HepG2 (cell line): ENCODE measurements around the gene ACACB. TPM values are rescaled to one million over a fixed set of nuclear protein-coding genes. Genes with fewer than 3 reads are reported as not detected.

Experiments
- FOXO1 ChIP-seq: sonication (generic); formaldehyde crosslinking; IDR thresholded peaks from 2 replicates; pipeline ENCODE4 v1.4.0; 2020; ENCODE audit warnings: missing genetic modification reagents
- GRHL1 ChIP-seq: sonication (generic); formaldehyde crosslinking; conservative IDR thresholded peaks from 2 replicates; pipeline ENCODE4 v1.8.0; 2022; ENCODE audit warnings: missing genetic modification reagents
- IKZF4 ChIP-seq: sonication (generic); formaldehyde crosslinking; IDR thresholded peaks from 2 replicates; pipeline ENCODE4 v1.5.1; 2020; ENCODE audit warnings: borderline replicate concordance, mild to moderate bottlenecking, low read depth, missing genetic modification reagents; ENCODE audit errors: not compliant biosample characterization
- MTF2 ChIP-seq: sonication (generic); formaldehyde crosslinking; IDR thresholded peaks from 2 replicates; pipeline ENCODE4 v1.5.0; 2020; ENCODE audit warnings: missing genetic modification reagents, borderline replicate concordance
- PATZ1 ChIP-seq: sonication (generic); formaldehyde crosslinking; IDR thresholded peaks from 2 replicates; pipeline ENCODE4 v1.4.0; 2020; ENCODE audit warnings: missing genetic modification reagents
- RARA ChIP-seq: IDR thresholded peaks from 2 replicates; pipeline ENCODE4 v1.6.1; 2016; ENCODE audit warnings: missing genetic modification reagents, missing compliant biosample characterization
- SRF ChIP-seq: IDR thresholded peaks from 2 replicates; pipeline ENCODE4 v1.6.1; 2011; ENCODE audit warnings: mild to moderate bottlenecking, low read depth, low read length, moderate library complexity
- U2AF1 ChIP-seq: fragments of 200-400 bp; formaldehyde crosslinking; optimal IDR thresholded peaks from 2 replicates; pipeline ENCODE3; 2017; ENCODE audit warnings: mild to moderate bottlenecking, low read depth, low read length
- ZFP37 ChIP-seq: sonication (generic); formaldehyde crosslinking; IDR thresholded peaks from 2 replicates; pipeline ENCODE4 v1.4.0; 2020; ENCODE audit warnings: missing genetic modification reagents, borderline replicate concordance
- ZNF382 ChIP-seq: sonication (generic); formaldehyde crosslinking; IDR thresholded peaks from 2 replicates; pipeline ENCODE4 v1.5.0; 2020; ENCODE audit warnings: missing genetic modification reagents, mild to moderate bottlenecking, borderline replicate concordance
- ZNF501 ChIP-seq: sonication (generic); formaldehyde crosslinking; IDR thresholded peaks from 2 replicates; pipeline ENCODE4 v1.5.1; 2020; ENCODE audit warnings: mild to moderate bottlenecking, moderate library complexity, missing genetic modification reagents
- ZNF546 ChIP-seq: sonication (generic); formaldehyde crosslinking; conservative IDR thresholded peaks from 2 replicates; pipeline ENCODE4 v1.8.1; 2023; ENCODE audit warnings: mild to moderate bottlenecking, missing genetic modification reagents
- ZNF580 ChIP-seq: IDR thresholded peaks from 2 replicates; pipeline ENCODE4 v1.6.1; 2016; ENCODE audit warnings: low read depth, borderline replicate concordance
- ZNF609 ChIP-seq: sonication (generic); formaldehyde crosslinking; IDR thresholded peaks from 2 replicates; pipeline ENCODE4 v1.4.0; 2020; ENCODE audit warnings: mild to moderate bottlenecking, missing genetic modification reagents, borderline replicate concordance
- ZSCAN30 ChIP-seq: sonication (generic); formaldehyde crosslinking; IDR thresholded peaks from 2 replicates; pipeline ENCODE4 v1.5.0; 2020; ENCODE audit warnings: mild to moderate bottlenecking, missing genetic modification reagents
- polyA plus RNA-seq, 8 experiments: library from polyadenylated mRNA; depleted of rRNA in 3 of 8; stranded (reverse) in 7 of 8; unstranded in 1 of 8; fragments of >200 nt; fragmentation: Illumina TruSeq in 4 of 8; extraction: Trizol in 4 of 8; gene quantifications; 2 replicates each; pipeline versions ENCODE4 v1.2.1 to v1.2.3, GENCODE V29; 2011 to 2016; ENCODE audit warnings: low read depth in 4 of 8, missing spikeins in 1 of 8, mixed read lengths in 1 of 8; ENCODE audit not compliant: insufficient read depth in 1 of 8
- total RNA-seq, 5 experiments: library from RNA; depleted of rRNA; stranded (reverse); fragments of >200 nt; fragmentation: Illumina TruSeq; extraction: Trizol; gene quantifications; 2 replicates each; pipeline ENCODE4 v1.2.3, GENCODE V29; 2016; ENCODE audit warnings: low read depth in 1 of 5

Gene ACACB
- total and polyA plus RNA-seq, 2 of the 13 experiments (the other 11 are each of a cell fraction or from before 2014, with no cell fraction given), result 6.2 to 8.6 TPM

- TF ChIP-seq FOXO1 (CRISPR knock-in tag) (peak; percentile 87), ZNF382 (CRISPR knock-in tag) (no peak), MTF2 (CRISPR knock-in tag) (no peak), SRF (peak; percentile 87), ZFP37 (CRISPR knock-in tag) (no peak), ZNF546 (CRISPR knock-in tag) (no peak), ZNF501 (CRISPR knock-in tag) (no peak), PATZ1 (CRISPR knock-in tag) (peak; percentile 77), IKZF4 (CRISPR knock-in tag) (no peak), U2AF1 (no peak), ZSCAN30 (CRISPR knock-in tag) (no peak), ZNF580 (CRISPR knock-in tag) (no peak), ZNF609 (CRISPR knock-in tag) (peak; percentile 59; the same call in 1 of the 2 replicates), GRHL1 (CRISPR knock-in tag) (no peak), RARA (CRISPR knock-in tag) (peak; percentile 80)
Measured at GRCh38 chr12:109277899-109278762, 161.7 kb downstream of the ACACB start (continued).
